B cell (primary cell): ENCODE results near the gene NF2.

Experiments used
- EZH2 ChIP-seq: IDR thresholded peaks from 2 replicates; pipeline ENCODE4 v1.6.1; 2012; ENCODE audit warnings: borderline replicate concordance, low read depth, mild to moderate bottlenecking, moderate library complexity, low read length; ENCODE audit not compliant: insufficient read depth, poor library complexity, severe bottlenecking
- TF ChIP-seq, protein P1 (sequence below): fragments of 200-600 bp; IDR thresholded peaks from one replicate; pipeline ENCODE4 v1.8.0; 2022; ENCODE audit warnings: antibody characterized with exemption, mild to moderate bottlenecking

DNA sequence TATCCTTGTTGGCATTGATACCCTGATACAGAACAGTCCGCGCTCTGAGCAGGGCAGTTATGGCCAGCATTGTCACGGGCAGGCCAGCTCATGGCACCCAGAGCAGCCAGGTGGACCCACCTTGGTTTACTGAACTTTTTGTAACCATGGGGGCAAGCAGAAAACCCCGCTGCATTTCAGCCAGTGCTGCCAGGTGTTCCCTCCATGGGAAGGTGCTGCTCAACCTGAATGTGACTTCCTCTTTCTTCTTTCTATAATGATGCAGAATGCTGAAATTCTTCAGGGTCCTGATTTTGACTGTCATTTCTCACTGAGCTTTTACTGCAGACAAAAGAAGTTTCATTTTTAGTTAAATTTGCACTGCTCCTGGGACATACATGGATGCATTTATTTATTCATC lies 80.8 kb downstream of the NF2 start:
- TF ChIP-seq, protein P1, sequence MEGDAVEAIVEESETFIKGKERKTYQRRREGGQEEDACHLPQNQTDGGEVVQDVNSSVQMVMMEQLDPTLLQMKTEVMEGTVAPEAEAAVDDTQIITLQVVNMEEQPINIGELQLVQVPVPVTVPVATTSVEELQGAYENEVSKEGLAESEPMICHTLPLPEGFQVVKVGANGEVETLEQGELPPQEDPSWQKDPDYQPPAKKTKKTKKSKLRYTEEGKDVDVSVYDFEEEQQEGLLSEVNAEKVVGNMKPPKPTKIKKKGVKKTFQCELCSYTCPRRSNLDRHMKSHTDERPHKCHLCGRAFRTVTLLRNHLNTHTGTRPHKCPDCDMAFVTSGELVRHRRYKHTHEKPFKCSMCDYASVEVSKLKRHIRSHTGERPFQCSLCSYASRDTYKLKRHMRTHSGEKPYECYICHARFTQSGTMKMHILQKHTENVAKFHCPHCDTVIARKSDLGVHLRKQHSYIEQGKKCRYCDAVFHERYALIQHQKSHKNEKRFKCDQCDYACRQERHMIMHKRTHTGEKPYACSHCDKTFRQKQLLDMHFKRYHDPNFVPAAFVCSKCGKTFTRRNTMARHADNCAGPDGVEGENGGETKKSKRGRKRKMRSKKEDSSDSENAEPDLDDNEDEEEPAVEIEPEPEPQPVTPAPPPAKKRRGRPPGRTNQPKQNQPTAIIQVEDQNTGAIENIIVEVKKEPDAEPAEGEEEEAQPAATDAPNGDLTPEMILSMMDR: no peak
- no peak for TF ChIP-seq EZH2
